GM18909 (cell line): ENCODE measurements around the gene MTHFD1.
A peak's percentile ranks its signal among the peaks of the same experiment; 100 is the strongest.

Experiments used
- ATAC-seq: cut with Tn5 transposase; IDR thresholded peaks from one replicate; pipeline ENCODE4 v1.9.1; 2021; ENCODE audit warnings: mild to moderate bottlenecking; ENCODE audit not compliant: unreplicated experiment, poor library complexity

Gene MTHFD1

GRCh38 chr14:64444140-64444539 is 56.0 kb downstream of the MTHFD1 start:
- ATAC-seq, result no peak

GRCh38 chr14:64444984-64445845 is 57.1 kb downstream of the MTHFD1 start:
- ATAC-seq, result peak; percentile 98

GRCh38 chr14:64447876-64448670 is 59.9 kb downstream of the MTHFD1 start:
- ATAC-seq, result no peak

- ATAC-seq, result no peak
These were observed 62.1 kb downstream of the MTHFD1 start for GRCh38 chr14:64450255-64450654.

- no peak for ATAC-seq
These were observed 66.5 kb downstream of the MTHFD1 start for GRCh38 chr14:64454671-64455070.

- ATAC-seq, result no peak
These were observed 71.4 kb downstream of the MTHFD1 start for GRCh38 chr14:64459405-64460136.

GRCh38 chr14:64461221-64461620 is 73.1 kb downstream of the MTHFD1 start:
- ATAC-seq, result no peak

- peak; percentile 39 for ATAC-seq
These were observed 75.0 kb downstream of the MTHFD1 start for GRCh38 chr14:64463195-64463594.

- no peak for ATAC-seq
These were observed 75.7 kb downstream of the MTHFD1 start for GRCh38 chr14:64463873-64464272.

- ATAC-seq, result no peak
These were observed 76.5 kb downstream of the MTHFD1 start for GRCh38 chr14:64464651-64465050.

- ATAC-seq, result peak; percentile 64
These were observed 77.2 kb downstream of the MTHFD1 start, which contains the start of gene AKAP5 for GRCh38 chr14:64465191-64465822. Gene AKAP5 (plus strand): TSS chr14:64465499. CDS start chr14:64468395, 2,896 bp downstream.

- ATAC-seq, result peak; percentile 5
These were observed 77.8 kb downstream of the MTHFD1 start for GRCh38 chr14:64465831-64466554.

- ATAC-seq, result no peak
These were observed 78.9 kb downstream of the MTHFD1 start for GRCh38 chr14:64467101-64467500.

- no peak for ATAC-seq
These were observed 79.4 kb downstream of the MTHFD1 start for GRCh38 chr14:64467566-64467965.

GRCh38 chr14:64468451-64468850 is 80.3 kb downstream of the MTHFD1 start:
- no peak for ATAC-seq

GRCh38 chr14:64474041-64474440 is 85.9 kb downstream of the MTHFD1 start:
- ATAC-seq, result no peak

GRCh38 chr14:64474698-64475097 is 86.5 kb downstream of the MTHFD1 start:
- ATAC-seq, result no peak

- ATAC-seq, result no peak
These were observed 87.6 kb downstream of the MTHFD1 start for GRCh38 chr14:64475585-64476273.

GRCh38 chr14:64476438-64476837 is 88.3 kb downstream of the MTHFD1 start:
- ATAC-seq, result no peak
